HG03045 (cell line): ENCODE data around the gene DZIP1.
"Not testable (repeated sequence)": the region's sequence is repeated elsewhere in the genome, so short reads cannot be mapped to it uniquely, and the experiment has no call there.

Experiments used
- ATAC-seq: cut with Tn5 transposase; IDR thresholded peaks from one replicate; pipeline ENCODE4 v1.9.1; 2021; ENCODE audit warnings: mild to moderate bottlenecking, moderate library complexity; ENCODE audit not compliant: unreplicated experiment

Gene DZIP1

GRCh38 chr13:95644601-95645052 lies at the start of gene DZIP1:
Gene DZIP1 (minus strand): TSS chr13:95644706. CDS start chr13:95642029, 2,677 bp downstream.
- ATAC-seq, result no peak

- not testable (repeated sequence) for ATAC-seq
These were observed 46.5 kb upstream of the DZIP1 start for GRCh38 chr13:95690986-95691385.

GRCh38 chr13:95689582-95689926 lies 45.0 kb upstream of the DZIP1 start:
- no peak for ATAC-seq

GRCh38 chr13:95684960-95685359 lies 40.5 kb upstream of the DZIP1 start:
- ATAC-seq, result not testable (repeated sequence)

GRCh38 chr13:95684418-95684817 lies 39.9 kb upstream of the DZIP1 start:
- no peak for ATAC-seq

- no peak for ATAC-seq
These were observed 35.2 kb upstream of the DZIP1 start for GRCh38 chr13:95679722-95680121.

- no peak for ATAC-seq
These were observed 34.5 kb upstream of the DZIP1 start for GRCh38 chr13:95678967-95679366.

GRCh38 chr13:95677564-95678266 lies 33.2 kb upstream of the DZIP1 start:
- no peak for ATAC-seq

- peak; percentile 96 for ATAC-seq
These were observed 32.5 kb upstream of the DZIP1 start, which contains the start of gene DNAJC3 for GRCh38 chr13:95676762-95677563. Gene DNAJC3 (plus strand): TSS chr13:95677139. CDS start chr13:95677256, 117 bp downstream.

- peak; percentile 14 for ATAC-seq
These were observed 31.7 kb upstream of the DZIP1 start for GRCh38 chr13:95676105-95676761.

GRCh38 chr13:95671597-95671996 lies 27.1 kb upstream of the DZIP1 start:
- no peak for ATAC-seq

GRCh38 chr13:95667235-95667634 lies 22.7 kb upstream of the DZIP1 start:
- not testable (repeated sequence) for ATAC-seq

GRCh38 chr13:95660981-95661581 lies 16.6 kb upstream of the DZIP1 start:
- ATAC-seq, result no peak

GRCh38 chr13:95659500-95659899 lies 15.0 kb upstream of the DZIP1 start:
- ATAC-seq, result no peak

GRCh38 chr13:95656386-95657015 lies 12.0 kb upstream of the DZIP1 start:
- no peak for ATAC-seq

- ATAC-seq, result no peak
These were observed 8.3 kb upstream of the DZIP1 start for GRCh38 chr13:95652821-95653220.

- ATAC-seq, result no peak
These were observed 7.8 kb upstream of the DZIP1 start for GRCh38 chr13:95652244-95652764.

GRCh38 chr13:95650696-95651095 lies 6.2 kb upstream of the DZIP1 start:
- ATAC-seq, result no peak

- no peak for ATAC-seq
These were observed 2.8 kb upstream of the DZIP1 start for GRCh38 chr13:95647321-95647720.

- no peak for ATAC-seq
These were observed 439 bp downstream of the DZIP1 start for GRCh38 chr13:95643936-95644598.
